Neural progenitor cell (in vitro differentiated cells): ENCODE results near the gene GRIN2D. TPM values are rescaled to one million over a fixed set of nuclear protein-coding genes. Genes with fewer than 3 reads are reported as not detected.

Source experiments
- DNase-seq: peaks from one replicate; pipeline ENCODE4 v3.0.0-alpha.2; 2016; ENCODE audit warnings: low spot score
- H2AFZ ChIP-seq: fragments of 200-600 bp; sonication (generic); replicated peaks from 2 replicates; pipeline ENCODE4 v1.6.1; 2016; ENCODE audit warnings: antibody characterized with exemption
- H3F3A ChIP-seq: fragments of 200-600 bp; sonication (generic); 2 replicates; pipeline ENCODE4 v1.6.1; 2016; ENCODE audit warnings: antibody characterized with exemption, low read depth
- H3K27ac ChIP-seq: fragments of 200-600 bp; sonication (generic); 2 replicates; pipeline ENCODE4 v1.5.1; 2016; ENCODE audit warnings: mild to moderate bottlenecking
- H3K27me3 ChIP-seq: fragments of 200-600 bp; sonication (generic); 2 replicates; pipeline ENCODE4 v1.6.1; 2016; ENCODE audit warnings: mild to moderate bottlenecking, moderate library complexity
- H3K36me3 ChIP-seq: fragments of 200-600 bp; sonication (generic); 2 replicates; pipeline ENCODE4 v1.5.1; 2016
- H3K4me1 ChIP-seq: fragments of 200-600 bp; sonication (generic); 2 replicates; pipeline ENCODE4 v1.6.1; 2016; ENCODE audit warnings: mixed run types
- H3K4me2 ChIP-seq: fragments of 200-600 bp; sonication (generic); 2 replicates; pipeline ENCODE4 v1.6.1; 2016
- H3K4me3 ChIP-seq: fragments of 200-600 bp; sonication (generic); 2 replicates; pipeline ENCODE4 v1.5.1; 2016
- H3K79me2 ChIP-seq: fragments of 200-600 bp; sonication (generic); 2 replicates; pipeline ENCODE4 v1.6.1; 2016; ENCODE audit warnings: low read depth
- H3K9ac ChIP-seq: fragments of 200-600 bp; sonication (generic); 2 replicates; pipeline ENCODE4 v1.6.1; 2016
- H3K9me3 ChIP-seq: fragments of 200-600 bp; sonication (generic); 2 replicates; pipeline ENCODE4 v1.5.1; 2016; ENCODE audit warnings: low read depth
- H4K20me1 ChIP-seq: fragments of 200-600 bp; sonication (generic); 2 replicates; pipeline ENCODE4 v1.6.1; 2016; ENCODE audit warnings: low read depth
- H3K27ac Mint-ChIP-seq: 3 replicates; pipeline ENCODE4 v1.8.0; 2021; ENCODE audit warnings: mixed read lengths
- H3K27me3 Mint-ChIP-seq: 2 replicates; pipeline ENCODE4 v1.8.0; 2022; ENCODE audit warnings: low read depth, mild to moderate bottlenecking, inconsistent platforms, moderate library complexity, mixed read lengths; ENCODE audit not compliant: insufficient read depth
- H3K36me3 Mint-ChIP-seq: 3 replicates; pipeline ENCODE4 v1.8.0; 2021; ENCODE audit warnings: mixed read lengths
- H3K4me1 Mint-ChIP-seq: 3 replicates; pipeline ENCODE4 v1.8.0; 2021; ENCODE audit warnings: mixed read lengths
- H3K4me3 Mint-ChIP-seq: 3 replicates; pipeline ENCODE4 v1.8.0; 2021; ENCODE audit warnings: mild to moderate bottlenecking, moderate library complexity, mixed read lengths
- H3K9me3 Mint-ChIP-seq: 3 replicates; pipeline ENCODE4 v1.8.0; 2020; ENCODE audit warnings: mixed read lengths
- EZH2 ChIP-seq: fragments of 200-600 bp; sonication (generic); IDR thresholded peaks from 2 replicates; pipeline ENCODE4 v1.6.1; 2017; ENCODE audit warnings: antibody characterized with exemption, mild to moderate bottlenecking, moderate library complexity
- EZH2phosphoT487 ChIP-seq: fragments of 200-600 bp; sonication (generic); IDR thresholded peaks from 2 replicates; pipeline ENCODE4 v1.6.1; 2017; ENCODE audit warnings: antibody characterized with exemption
- total RNA-seq: library from RNA; depleted of rRNA; stranded (reverse); fragments of >200 nt; gene quantifications from 2 replicates; pipeline ENCODE4 v1.2.3, GENCODE V29; 2015; ENCODE audit warnings: low replicate concordance
- TF ChIP-seq, protein P1 (sequence below): fragments of 200-600 bp; sonication (generic); IDR thresholded peaks from 2 replicates; pipeline ENCODE4 v1.5.1; 2017; ENCODE audit warnings: antibody characterized with exemption, mild to moderate bottlenecking

Gene GRIN2D
- total RNA-seq, 1 donor from 2014 or later, result 0.45 TPM

DNA sequence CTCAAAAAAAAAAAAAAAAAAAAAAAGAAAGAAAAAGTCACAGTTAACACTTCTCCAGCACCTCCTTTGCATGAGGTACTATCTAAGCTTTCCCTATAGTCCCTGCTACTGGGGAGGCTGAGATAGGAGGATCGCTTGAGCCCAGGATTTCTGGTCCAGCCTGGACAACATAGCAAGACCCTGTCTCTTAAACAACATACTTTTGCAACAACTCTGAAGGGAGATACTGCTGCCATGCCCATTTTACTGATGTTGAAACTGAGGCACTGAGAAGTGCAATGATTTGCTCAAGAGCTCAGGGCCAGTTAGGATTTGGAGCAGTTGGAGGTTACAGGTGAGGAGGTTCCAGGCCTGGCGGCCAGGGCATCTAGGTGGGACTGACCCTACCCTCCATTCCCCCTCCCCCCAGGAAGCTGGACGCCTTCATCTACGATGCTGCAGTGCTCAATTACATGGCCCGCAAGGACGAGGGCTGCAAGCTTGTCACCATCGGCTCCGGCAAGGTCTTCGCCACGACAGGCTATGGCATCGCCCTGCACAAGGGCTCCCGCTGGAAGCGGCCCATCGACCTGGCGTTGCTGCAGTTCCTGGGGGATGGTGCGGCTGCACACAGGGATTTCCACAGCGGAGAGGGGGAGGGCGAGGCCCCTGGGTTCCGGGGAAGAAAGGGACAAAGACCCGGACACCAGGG, 48.0 kb downstream of the GRIN2D start:
- peaks cover 17% of the 10 kb centered on the region for H3K4me1 Mint-ChIP-seq
- Histone ChIP-seq H3K9ac (no peak overlapping the region), H3K27ac (no peak overlapping the region), H4K20me1 (no peaks in the 10 kb centered on the region), H2AFZ (no peak overlapping the region), H3K4me2 (no peak overlapping the region), H3K27me3 (peaks cover 37% of the 10 kb centered on the region), H3K9me3 (no peaks in the 10 kb centered on the region), H3K4me3 (no peak overlapping the region), H3F3A (peaks cover 22% of the 10 kb centered on the region), H3K4me1 (peaks cover 11% of the 10 kb centered on the region), H3K36me3 (no peaks in the 10 kb centered on the region), H3K79me2 (peaks cover 7% of the 10 kb centered on the region)
- DNase-seq, result no peak
- no peak overlapping the region for H3K4me3 Mint-ChIP-seq
- peaks cover 6% of the 10 kb centered on the region for H3K9me3 Mint-ChIP-seq
- TF ChIP-seq EZH2 (no peak), EZH2phosphoT487 (no peak)
- TF ChIP-seq, protein P1, sequence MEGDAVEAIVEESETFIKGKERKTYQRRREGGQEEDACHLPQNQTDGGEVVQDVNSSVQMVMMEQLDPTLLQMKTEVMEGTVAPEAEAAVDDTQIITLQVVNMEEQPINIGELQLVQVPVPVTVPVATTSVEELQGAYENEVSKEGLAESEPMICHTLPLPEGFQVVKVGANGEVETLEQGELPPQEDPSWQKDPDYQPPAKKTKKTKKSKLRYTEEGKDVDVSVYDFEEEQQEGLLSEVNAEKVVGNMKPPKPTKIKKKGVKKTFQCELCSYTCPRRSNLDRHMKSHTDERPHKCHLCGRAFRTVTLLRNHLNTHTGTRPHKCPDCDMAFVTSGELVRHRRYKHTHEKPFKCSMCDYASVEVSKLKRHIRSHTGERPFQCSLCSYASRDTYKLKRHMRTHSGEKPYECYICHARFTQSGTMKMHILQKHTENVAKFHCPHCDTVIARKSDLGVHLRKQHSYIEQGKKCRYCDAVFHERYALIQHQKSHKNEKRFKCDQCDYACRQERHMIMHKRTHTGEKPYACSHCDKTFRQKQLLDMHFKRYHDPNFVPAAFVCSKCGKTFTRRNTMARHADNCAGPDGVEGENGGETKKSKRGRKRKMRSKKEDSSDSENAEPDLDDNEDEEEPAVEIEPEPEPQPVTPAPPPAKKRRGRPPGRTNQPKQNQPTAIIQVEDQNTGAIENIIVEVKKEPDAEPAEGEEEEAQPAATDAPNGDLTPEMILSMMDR, result no peak
- H3K36me3 Mint-ChIP-seq, result peaks cover 6% of the 10 kb centered on the region
- H3K27ac Mint-ChIP-seq, result no peak overlapping the region
- peaks cover 2% of the 10 kb centered on the region for H3K27me3 Mint-ChIP-seq

DNA sequence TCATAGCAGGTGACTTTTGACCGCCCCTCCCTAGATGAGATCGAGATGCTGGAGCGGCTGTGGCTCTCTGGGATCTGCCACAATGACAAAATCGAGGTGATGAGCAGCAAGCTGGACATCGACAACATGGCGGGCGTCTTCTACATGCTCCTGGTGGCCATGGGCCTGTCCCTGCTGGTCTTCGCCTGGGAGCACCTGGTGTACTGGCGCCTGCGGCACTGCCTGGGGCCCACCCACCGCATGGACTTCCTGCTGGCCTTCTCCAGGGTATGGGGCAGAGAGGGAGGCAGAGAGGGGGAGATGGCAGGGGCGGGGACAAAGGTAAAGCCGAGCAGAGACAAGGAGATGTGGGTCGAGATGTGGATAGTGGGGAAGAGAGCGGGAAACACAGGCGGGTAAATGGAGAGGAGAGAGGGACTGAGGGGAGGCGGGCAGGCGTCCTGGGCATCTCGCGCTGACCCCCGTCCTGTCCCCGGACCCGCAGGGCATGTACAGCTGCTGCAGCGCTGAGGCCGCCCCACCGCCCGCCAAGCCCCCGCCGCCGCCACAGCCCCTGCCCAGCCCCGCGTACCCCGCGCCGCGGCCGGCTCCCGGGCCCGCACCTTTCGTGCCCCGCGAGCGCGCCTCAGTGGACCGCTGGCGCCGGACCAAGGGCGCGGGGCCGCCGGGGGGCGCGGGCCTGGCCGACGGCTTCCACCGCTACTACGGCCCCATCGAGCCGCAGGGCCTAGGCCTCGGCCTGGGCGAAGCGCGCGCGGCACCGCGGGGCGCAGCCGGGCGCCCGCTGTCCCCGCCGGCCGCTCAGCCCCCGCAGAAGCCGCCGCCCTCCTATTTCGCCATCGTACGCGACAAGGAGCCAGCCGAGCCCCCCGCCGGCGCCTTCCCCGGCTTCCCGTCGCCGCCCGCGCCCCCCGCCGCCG, 48.9 kb downstream of the GRIN2D start:
- Histone ChIP-seq H3K36me3 (peaks cover 2% of the 10 kb centered on the region), H3K9me3 (no peaks in the 10 kb centered on the region), H3K27me3 (peaks cover 37% of the 10 kb centered on the region), H4K20me1 (no peaks in the 10 kb centered on the region), H3K4me1 (peaks cover 11% of the 10 kb centered on the region), H3K27ac (no peak overlapping the region), H3K9ac (no peak overlapping the region), H3K4me2 (no peak overlapping the region), H3F3A (peaks cover 22% of the 10 kb centered on the region), H2AFZ (no peak overlapping the region), H3K79me2 (peaks cover 14% of the 10 kb centered on the region), H3K4me3 (no peak overlapping the region)
- Mint-ChIP-seq H3K9me3 (peaks cover 6% of the 10 kb centered on the region), H3K27me3 (peaks cover 2% of the 10 kb centered on the region), H3K4me3 (no peak overlapping the region), H3K36me3 (peaks cover 6% of the 10 kb centered on the region), H3K4me1 (peaks cover 18% of the 10 kb centered on the region), H3K27ac (no peak overlapping the region)
- no peak for DNase-seq
- TF ChIP-seq EZH2phosphoT487 (no peak), EZH2 (no peak)
- TF ChIP-seq, protein P1, result no peak

DNA sequence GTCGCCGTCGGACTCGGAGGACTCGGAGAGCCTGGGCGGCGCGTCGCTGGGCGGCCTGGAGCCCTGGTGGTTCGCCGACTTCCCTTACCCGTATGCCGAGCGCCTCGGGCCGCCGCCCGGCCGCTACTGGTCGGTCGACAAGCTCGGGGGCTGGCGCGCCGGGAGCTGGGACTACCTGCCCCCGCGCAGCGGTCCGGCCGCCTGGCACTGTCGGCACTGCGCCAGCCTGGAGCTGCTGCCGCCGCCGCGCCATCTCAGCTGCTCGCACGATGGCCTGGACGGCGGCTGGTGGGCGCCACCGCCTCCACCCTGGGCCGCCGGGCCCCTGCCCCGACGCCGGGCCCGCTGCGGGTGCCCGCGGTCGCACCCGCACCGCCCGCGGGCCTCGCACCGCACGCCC, 49.8 kb downstream of the GRIN2D start:
- H3K9me3 ChIP-seq, result no peaks in the 10 kb centered on the region
- no peak overlapping the region for H3K4me2 ChIP-seq
- no peak overlapping the region for H2AFZ ChIP-seq
- H3K9ac ChIP-seq, result no peak overlapping the region
- peaks cover 11% of the 10 kb centered on the region for H3K4me1 ChIP-seq
- Mint-ChIP-seq H3K9me3 (peaks cover 6% of the 10 kb centered on the region), H3K36me3 (peaks cover 10% of the 10 kb centered on the region), H3K27ac (no peak overlapping the region), H3K4me3 (no peak overlapping the region), H3K27me3 (peaks cover 2% of the 10 kb centered on the region), H3K4me1 (peaks cover 15% of the 10 kb centered on the region)
- TF ChIP-seq EZH2phosphoT487 (no peak), EZH2 (peak; percentile 11)
- TF ChIP-seq, protein P1, result no peak
- no peak overlapping the region for H3K27ac ChIP-seq
- H3K36me3 ChIP-seq, result peaks cover 5% of the 10 kb centered on the region
- no peak overlapping the region for H3K4me3 ChIP-seq
- H3K79me2 ChIP-seq, result peaks cover 18% of the 10 kb centered on the region
- peaks cover 37% of the 10 kb centered on the region for H3K27me3 ChIP-seq
- H3F3A ChIP-seq, result peaks cover 22% of the 10 kb centered on the region
- H4K20me1 ChIP-seq, result no peaks in the 10 kb centered on the region
- DNase-seq, result peak; percentile 26

Other genes with a start within 250 kb of the GRIN2D start
- gene LIG1, start 223.3 kb upstream of the GRIN2D start, total RNA-seq, result 40.0 and 88.9 TPM in 2 replicates
- gene ZSWIM9, start 223.0 kb upstream of the GRIN2D start, total RNA-seq, result 0.36 and 4.2 TPM in 2 replicates
- 46.6 and 59.7 TPM in 2 replicates for gene CARD8, start 137.8 kb upstream of the GRIN2D start, total RNA-seq
- 5.4 and 6.0 TPM in 2 replicates for gene ZNF114, start 123.6 kb upstream of the GRIN2D start, total RNA-seq
- gene EMP3, start 68.1 kb upstream of the GRIN2D start, total RNA-seq, result 1.2 and 10.7 TPM in 2 replicates
- gene TMEM143, start 29.7 kb upstream of the GRIN2D start, total RNA-seq, result 3.1 and 9.4 TPM in 2 replicates
- not detected in 2 replicates for gene SYNGR4, start 29.3 kb upstream of the GRIN2D start, total RNA-seq
- gene KDELR1, start 2.1 kb upstream of the GRIN2D start, total RNA-seq, result 106 and 161 TPM in 2 replicates
- gene GRWD1, start 52.3 kb downstream of the GRIN2D start, total RNA-seq, result 10.6 and 31.5 TPM in 2 replicates
- gene KCNJ14, start 61.9 kb downstream of the GRIN2D start, total RNA-seq, result 0.69 and 0.74 TPM in 2 replicates
- 50.3 and 107 TPM in 2 replicates for gene CYTH2, start 75.7 kb downstream of the GRIN2D start, total RNA-seq
- 0.02 and 3.5 TPM in 2 replicates for gene LMTK3, start 118.2 kb downstream of the GRIN2D start, total RNA-seq
- gene SULT2B1, start 158.5 kb downstream of the GRIN2D start, total RNA-seq, result 1.6 TPM in 1 of 2 replicates, not detected in the other
- gene SPACA4, start 213.1 kb downstream of the GRIN2D start, total RNA-seq, result not detected in 2 replicates
- 0.06 and 2.6 TPM in 2 replicates for gene FAM83E, start 221.4 kb downstream of the GRIN2D start, total RNA-seq
- gene RPL18, start 225.5 kb downstream of the GRIN2D start, total RNA-seq, result 1,962 and 2,391 TPM in 2 replicates
- gene SPHK2, start 225.8 kb downstream of the GRIN2D start, total RNA-seq, result 7.2 and 46.1 TPM in 2 replicates
- 7.4 and 10.3 TPM in 2 replicates for gene DBP, start 243.7 kb downstream of the GRIN2D start, total RNA-seq